Measurements from ENCODE around the gene REC8. TPM values are rescaled to one million over a fixed set of nuclear protein-coding genes. Genes with fewer than 3 reads are reported as not detected.

REC8 gene
- total RNA-seq, 1 experiment from 2014 or later: 58.0 TPM

- no peak overlapping the region for H3K4me2 ChIP-seq (ENCODE audit: insufficient read depth, insufficient read length, low read length)
- no peaks in the 10 kb centered on the region for H4K20me1 ChIP-seq (ENCODE audit: control insufficient read depth, insufficient read depth, insufficient read length)
- no peak overlapping the region for H3T11ph ChIP-seq (ENCODE audit: low read length)
- no peak overlapping the region for H3K14ac ChIP-seq (ENCODE audit: insufficient read depth, low read length)
- no peak overlapping the region for H3K4ac ChIP-seq (ENCODE audit: low read depth, low read length)
- Mint-ChIP-seq H3K27ac (no peak overlapping the region; a peak in 1 of 7 replicates), H3K36me3 (ENCODE audit: insufficient read depth in 1 of 3, low read depth in 3 of 3) (peaks cover 7 to 42% (median 26%) of the 10 kb centered on the region in 3 experiments), H3K27me3 (ENCODE audit: low read depth) (no peaks in the 10 kb centered on the region; the same call in 1 of the 2 replicates), H3K4me3 (no peak overlapping the region), H3K4me1 (peaks cover 10 to 12% of the 10 kb centered on the region in 2 experiments), H3K9me3 (no peaks in the 10 kb centered on the region)
- no peak overlapping the region for H3K23ac ChIP-seq (ENCODE audit: insufficient read length, low read depth, low read length)
- H2BK12ac ChIP-seq (ENCODE audit: insufficient read length, low read depth, low read length): no peak overlapping the region
- H2BK20ac ChIP-seq (ENCODE audit: low read depth, low read length, poor library complexity, severe bottlenecking): no peak overlapping the region
- H2BK5ac ChIP-seq (ENCODE audit: insufficient read length, low read length): no peak overlapping the region
- WGBS (ENCODE audit: extremely low coverage, insufficient read length, low lambda C conversion rate): no CpG with 5 or more reads among the region's 5 CpGs
- TF ChIP-seq CTCF (conservative IDR thresholded peaks at IDR 0.05): no peak
- no peak overlapping the region for H4K91ac ChIP-seq (ENCODE audit: insufficient read length, low read depth, low read length)
- H2AK5ac ChIP-seq (ENCODE audit: insufficient read length, low read length): no peak overlapping the region
- no peak overlapping the region for H4K8ac ChIP-seq (replicated peaks; ENCODE audit: insufficient read length, low read depth, low read length)
- H3K27me3 ChIP-seq (ENCODE audit: insufficient read depth, low read length): no peaks in the 10 kb centered on the region
- H4K5ac ChIP-seq (ENCODE audit: insufficient read length, low read depth, low read length): no peak overlapping the region
- no peak overlapping the region for H2AFZ ChIP-seq (ENCODE audit: low read length)
- no peaks in the 10 kb centered on the region for H3K79me1 ChIP-seq (ENCODE audit: insufficient read depth, low read depth, low read length, poor library complexity, severe bottlenecking)
- no peaks in the 10 kb centered on the region for H3K4me1 ChIP-seq (ENCODE audit: insufficient read depth, low read length)
- no peak overlapping the region for H3K9ac ChIP-seq (ENCODE audit: extremely low read depth, insufficient read length, low read length)
- no peak overlapping the region for H3K18ac ChIP-seq (ENCODE audit: insufficient read length, low read depth, low read length)
- no peak for DNase-seq
- H3K79me2 ChIP-seq (ENCODE audit: insufficient read depth, low read length): no peaks in the 10 kb centered on the region
- no peak overlapping the region for H3K27ac ChIP-seq (ENCODE audit: insufficient read length, low read depth, low read length)
- H3K23me2 ChIP-seq (ENCODE audit: insufficient read length, low read depth, low read length, poor library complexity, severe bottlenecking): no peaks in the 10 kb centered on the region
- no peak overlapping the region for H2BK15ac ChIP-seq (ENCODE audit: low read depth, low read length)
- H3K9me3 ChIP-seq (ENCODE audit: control insufficient read depth, low read depth, low read length): no peaks in the 10 kb centered on the region
- no peak overlapping the region for H2BK120ac ChIP-seq (ENCODE audit: low read depth, low read length, poor library complexity, severe bottlenecking)
- no peak overlapping the region for H3K56ac ChIP-seq (ENCODE audit: insufficient read length, low read depth, low read length)
These were observed 6.1 kb upstream of the REC8 start for GRCh38 chr14:24165785-24166184.
